HFFc6 (cell line): ENCODE measurements around the gene MARCHF6. TPM values are rescaled to one million over a fixed set of nuclear protein-coding genes. Genes with fewer than 3 reads are reported as not detected.

Source experiments
- DNase-seq: peaks from one replicate; pipeline ENCODE4 v3.0.0-alpha.2; 2018
- H3K27ac Mint-ChIP-seq: 2 replicates; pipeline ENCODE4 v1.8.0; 2020; ENCODE audit warnings: mild to moderate bottlenecking, mixed read lengths
- H3K27me3 Mint-ChIP-seq: 2 replicates; pipeline ENCODE4 v1.8.0; 2021; ENCODE audit warnings: mild to moderate bottlenecking, moderate library complexity, mixed read lengths; ENCODE audit not compliant: insufficient read depth
- H3K36me3 Mint-ChIP-seq: 2 replicates; pipeline ENCODE4 v1.8.0; 2021; ENCODE audit warnings: low read depth, mixed read lengths
- H3K4me1 Mint-ChIP-seq: 2 replicates; pipeline ENCODE4 v1.8.0; 2020; ENCODE audit warnings: low read depth, mixed read lengths
- H3K4me3 Mint-ChIP-seq: 2 replicates; pipeline ENCODE4 v1.8.0; 2020; ENCODE audit warnings: mild to moderate bottlenecking, moderate library complexity, mixed read lengths
- H3K9me3 Mint-ChIP-seq: 2 replicates; pipeline ENCODE4 v1.8.0; 2020; ENCODE audit warnings: mild to moderate bottlenecking, mixed read lengths
- CTCF ChIP-seq: fragments of 200-600 bp; sonication (generic); IDR thresholded peaks from 2 replicates; pipeline ENCODE4 v1.5.0; 2021; ENCODE audit warnings: antibody characterized with exemption, mild to moderate bottlenecking
- total RNA-seq, 6 experiments: library from RNA; stranded (reverse); fragmentation: NEBNext Ultra II Directional; extraction: Animal tissue kit (Norgen Biotek cat#: 25700); gene quantifications; 2 replicates in 1 of 6; 3 replicates in 5 of 6; pipeline ENCODE4 v1.2.3, GENCODE V29; 2021

MARCHF6 gene
- total RNA-seq, 6 experiments from 2014 or later, result 129 to 194 (median 156) TPM

GRCh38 chr5:10334831-10335230, 18.7 kb upstream of the MARCHF6 start:
- Mint-ChIP-seq H3K4me3 (peak overlapping the region; percentile 24; the same call in 1 of the 2 replicates), H3K4me1 (peaks cover 27% of the 10 kb centered on the region), H3K9me3 (no peaks in the 10 kb centered on the region), H3K36me3 (no peaks in the 10 kb centered on the region), H3K27me3 (peaks cover 4% of the 10 kb centered on the region), H3K27ac (no peak overlapping the region)
- TF ChIP-seq CTCF, result no peak
- DNase-seq, result no peak

GRCh38 chr5:10335711-10336470, 17.6 kb upstream of the MARCHF6 start:
- no peak for TF ChIP-seq CTCF
- Mint-ChIP-seq H3K4me1 (peaks cover 16% of the 10 kb centered on the region), H3K9me3 (no peaks in the 10 kb centered on the region), H3K27me3 (peaks cover 3% of the 10 kb centered on the region; the same call in 1 of the 2 replicates), H3K27ac (no peak overlapping the region), H3K4me3 (no peak overlapping the region), H3K36me3 (no peaks in the 10 kb centered on the region)
- DNase-seq, result no peak

GRCh38 chr5:10337107-10337506, 16.4 kb upstream of the MARCHF6 start:
- DNase-seq, result no peak
- Mint-ChIP-seq H3K9me3 (no peaks in the 10 kb centered on the region), H3K4me3 (no peak overlapping the region), H3K27me3 (peaks cover 3% of the 10 kb centered on the region; the same call in 1 of the 2 replicates), H3K27ac (no peak overlapping the region), H3K36me3 (no peaks in the 10 kb centered on the region), H3K4me1 (peaks cover 4% of the 10 kb centered on the region)
- no peak for TF ChIP-seq CTCF

- H3K4me1 Mint-ChIP-seq, result no peaks in the 10 kb centered on the region; the same call in 1 of the 2 replicates
- H3K9me3 Mint-ChIP-seq, result no peaks in the 10 kb centered on the region
- TF ChIP-seq CTCF, result no peak
- peaks cover 3% of the 10 kb centered on the region; the same call in 1 of the 2 replicates for H3K27me3 Mint-ChIP-seq
- no peaks in the 10 kb centered on the region for H3K36me3 Mint-ChIP-seq
- no peak overlapping the region for H3K27ac Mint-ChIP-seq
- H3K4me3 Mint-ChIP-seq, result no peak overlapping the region
- no peak for DNase-seq
Observed at GRCh38 chr5:10337986-10338385, 15.5 kb upstream of the MARCHF6 start.

- Mint-ChIP-seq H3K4me3 (no peak overlapping the region), H3K36me3 (no peaks in the 10 kb centered on the region), H3K27me3 (peaks cover 3% of the 10 kb centered on the region; the same call in 1 of the 2 replicates), H3K4me1 (no peaks in the 10 kb centered on the region; the same call in 1 of the 2 replicates), H3K9me3 (no peaks in the 10 kb centered on the region), H3K27ac (no peak overlapping the region)
- no peak for TF ChIP-seq CTCF
- no peak for DNase-seq
Observed at GRCh38 chr5:10338686-10339057, 14.8 kb upstream of the MARCHF6 start.
